Right ventricle myocardium inferior (tissue), 1 donor: ENCODE data around the gene SYN1. TPM values are rescaled to one million over a fixed set of nuclear protein-coding genes. Genes with fewer than 3 reads are reported as not detected.

Experiments
- microRNA-seq: library from miRNA; unstranded; fragments of <30 nt; microRNA quantifications from one replicate; pipeline ENCODE4 v1.2.0, GENCODE V29; 2020
- total RNA-seq: library from RNA; stranded (reverse); fragmentation: NEBNext Ultra II Directional; extraction: Animal tissue kit (Norgen Biotek cat#: 25700); gene quantifications from one replicate; pipeline ENCODE4 v1.2.1, GENCODE V29; 2021
- donor health status: DM: no; HTN: yes; CAD: no; lungs with severe emphysema.

The SYN1 gene
- total RNA-seq, 1 donor from 2014 or later = 11.1 TPM

Small RNAs within 50 kb of the gene (microRNA-seq; reads per million reads assigned to microRNA genes)
- not detected for gene MIR4769

Other genes starting within 250 kb of the SYN1 start
- not detected for gene ZNF157, start 249.3 kb downstream of the SYN1 start, total RNA-seq
- 13.1 TPM for gene ZNF41, start 136.6 kb downstream of the SYN1 start, total RNA-seq
- gene ARAF, start 58.7 kb downstream of the SYN1 start, total RNA-seq = 76.5 TPM
- gene TIMP1, start 37.4 kb downstream of the SYN1 start, total RNA-seq = 112 TPM
- gene CFP, start 10.1 kb upstream of the SYN1 start, total RNA-seq = 3.7 TPM
- 19.3 TPM for gene ELK1, start 30.7 kb upstream of the SYN1 start, total RNA-seq
- gene UXT, start 39.3 kb upstream of the SYN1 start, total RNA-seq = 86.4 TPM
- 5.0 TPM for gene ZNF81, start 217.0 kb upstream of the SYN1 start, total RNA-seq